Large intestine (tissue), 3 donors: ENCODE data around the gene SLC12A3. TPM values are rescaled to one million over a fixed set of nuclear protein-coding genes. Genes with fewer than 3 reads are reported as not detected.
A peak's percentile ranks its signal among the peaks of the same experiment; 100 is the strongest.
"Not testable (repeated sequence)": the region's sequence is repeated elsewhere in the genome, so short reads cannot be mapped to it uniquely, and the experiment has no call there.

Experiments
- DNase-seq, 2 donors: peaks; one replicate each; pipeline versions ENCODE4 v3.0.0 to v3.0.0-alpha.2; 2013
- H3K27ac ChIP-seq: one replicate; pipeline ENCODE4 v1.5.1; 2013; ENCODE audit warnings: low read length
- H3K27me3 ChIP-seq: 2 replicates; pipeline ENCODE4 v1.6.1; 2013; ENCODE audit warnings: low read length; ENCODE audit not compliant: control insufficient read depth, insufficient read depth
- H3K36me3 ChIP-seq: 2 replicates; pipeline ENCODE4 v1.6.1; 2013; ENCODE audit warnings: low read length; ENCODE audit not compliant: control insufficient read depth, insufficient read depth
- H3K4me1 ChIP-seq: one replicate; pipeline ENCODE4 v1.6.1; 2013; ENCODE audit warnings: low read length; ENCODE audit not compliant: control insufficient read depth, insufficient read depth
- H3K4me3 ChIP-seq: one replicate; pipeline ENCODE4 v1.5.1; 2013; ENCODE audit warnings: low read length
- H3K9me3 ChIP-seq: one replicate; pipeline ENCODE4 v1.6.1; 2013; ENCODE audit warnings: mild to moderate bottlenecking, low read depth, low read length, moderate library complexity; ENCODE audit not compliant: control insufficient read depth
- WGBS: methylation state at CpG from one replicate; pipeline ENCODE4 v1.1.5; 2013; ENCODE audit warnings: low lambda C conversion rate; ENCODE audit not compliant: insufficient coverage; 5-methylcytosine and 5-hydroxymethylcytosine counted together
- polyA plus RNA-seq: library from polyadenylated mRNA; unstranded; fragments of 120-200 nt; gene quantifications from one replicate; pipeline ENCODE4 v1.2.1, GENCODE V29; 2013

The SLC12A3 gene
- polyA plus RNA-seq, 1 donor, result 0.21 TPM

DNA sequence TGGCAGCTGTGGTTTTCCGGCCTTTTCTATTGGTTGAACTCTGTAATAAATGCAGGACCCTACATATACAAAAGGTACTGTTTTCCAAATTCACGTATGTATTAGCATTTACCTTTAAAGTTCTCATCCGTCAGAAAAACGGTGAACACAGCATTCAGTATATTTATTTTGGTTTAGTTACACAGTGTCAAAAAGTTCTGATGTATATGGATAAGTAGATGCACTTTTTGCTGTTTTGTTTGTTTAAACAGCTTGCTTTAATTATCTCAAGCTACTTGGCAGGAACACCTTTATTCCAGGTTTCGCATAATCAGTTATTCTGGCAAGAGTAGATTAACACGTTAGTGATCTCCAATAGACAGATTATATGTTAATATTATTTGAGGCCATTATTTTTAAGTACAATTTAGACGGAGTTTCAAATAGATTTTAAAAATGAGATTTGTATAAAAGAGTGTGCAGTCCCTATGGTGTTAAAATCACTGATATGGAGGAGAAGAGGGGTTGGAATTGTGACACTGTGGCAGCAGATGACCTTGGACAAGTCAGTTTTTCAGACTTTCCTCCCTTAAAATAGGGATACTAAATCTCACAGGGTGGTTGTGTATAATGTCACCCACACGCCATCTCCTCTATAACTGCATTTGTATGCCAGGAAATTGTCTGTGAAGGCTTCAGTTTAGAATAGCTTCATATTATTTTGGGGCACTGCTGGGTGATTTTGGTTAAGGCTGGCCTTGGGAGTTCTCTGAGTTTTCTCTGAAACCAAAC lies 69.0 kb downstream of the SLC12A3 start:
- Histone ChIP-seq H3K36me3 (peaks cover 31% of the 10 kb centered on the region), H3K4me1 (peaks cover 14% of the 10 kb centered on the region), H3K9me3 (no peaks in the 10 kb centered on the region), H3K27ac (no peak overlapping the region), H3K27me3 (no peaks in the 10 kb centered on the region), H3K4me3 (peak overlapping the region; percentile 99)
- DNase-seq, result no peak
- WGBS, result 33% methylated on average over 1 of the region's 8 CpGs

DNA sequence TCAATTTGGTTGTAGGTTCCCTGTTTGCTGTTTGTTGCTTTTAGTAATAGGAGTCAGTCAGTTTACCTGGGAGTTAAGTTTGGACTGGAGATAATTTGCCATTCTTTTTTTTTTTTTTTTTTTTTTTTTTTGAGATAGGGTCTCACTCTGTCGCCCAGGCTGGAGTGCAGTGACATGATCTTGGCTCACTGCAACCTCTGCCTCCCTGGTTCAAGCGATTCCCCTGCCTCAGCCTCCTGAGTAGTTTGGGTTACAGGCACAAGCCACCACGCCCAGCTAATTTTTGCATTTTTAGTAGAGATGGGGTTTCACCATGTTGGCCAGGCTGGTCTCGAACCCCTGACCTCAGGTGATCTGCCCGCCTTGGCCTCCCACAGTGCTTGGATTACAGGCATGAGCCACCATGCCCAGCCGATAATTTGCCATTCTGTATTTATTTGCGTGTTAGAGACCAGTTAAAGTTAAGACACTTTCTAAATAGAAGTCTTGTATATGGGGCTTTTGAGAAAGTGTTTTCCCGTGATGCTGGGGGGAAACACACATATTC lies 69.7 kb downstream of the SLC12A3 start:
- H3K36me3 ChIP-seq, result peaks cover 38% of the 10 kb centered on the region
- peaks cover 14% of the 10 kb centered on the region for H3K4me1 ChIP-seq
- H3K4me3 ChIP-seq, result peak overlapping the region; percentile 99
- H3K27ac ChIP-seq, DNase-seq, H3K9me3 ChIP-seq, H3K27me3 ChIP-seq: not testable (repeated sequence)
- 100% methylated on average over 1 of the region's 8 CpGs for WGBS

GRCh38 chr16:56935201-56935600 lies 70.2 kb downstream of the SLC12A3 start:
- H3K4me3 ChIP-seq, result no peak overlapping the region

DNA sequence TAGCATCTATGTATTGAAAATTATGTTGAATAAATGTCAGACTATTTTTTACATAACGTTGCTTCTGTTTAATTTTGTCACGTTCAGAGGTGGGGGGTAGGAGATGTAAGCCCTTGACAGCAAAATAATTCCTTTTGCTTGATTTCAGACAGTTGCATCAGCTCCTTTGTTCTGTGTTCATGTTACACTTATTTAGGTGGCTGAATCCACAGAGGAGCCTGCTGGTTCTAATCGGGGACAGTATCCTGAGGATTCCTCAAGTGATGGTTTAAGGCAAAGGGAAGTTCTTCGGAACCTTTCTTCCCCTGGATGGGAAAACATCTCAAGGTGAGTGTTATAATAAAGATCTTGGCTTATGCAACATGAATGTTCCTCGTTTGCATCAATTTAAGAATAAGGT lies 71.5 kb downstream of the SLC12A3 start:
- H3K4me1 ChIP-seq, result peaks cover 5% of the 10 kb centered on the region

More at GRCh38 chr16:56935201-56935600, 70.2 kb downstream of the SLC12A3 start:
- Histone ChIP-seq H3K4me1 (peaks cover 14% of the 10 kb centered on the region), H3K27ac (no peak overlapping the region), H3K9me3 (no peaks in the 10 kb centered on the region), H3K36me3 (peaks cover 43% of the 10 kb centered on the region), H3K27me3 (no peaks in the 10 kb centered on the region)
- 100% methylated on average over 1 of the region's 5 CpGs for WGBS
- DNase-seq, result no peak

GRCh38 chr16:56936950-56937349 lies 71.9 kb downstream of the SLC12A3 start:
- Histone ChIP-seq H3K27me3 (no peaks in the 10 kb centered on the region), H3K36me3 (peaks cover 59% of the 10 kb centered on the region), H3K4me1 (peaks cover 3% of the 10 kb centered on the region), H3K27ac (no peak overlapping the region), H3K9me3 (no peaks in the 10 kb centered on the region), H3K4me3 (no peak overlapping the region)
- WGBS, result 100% methylated on average over 1 of the region's 5 CpGs
- DNase-seq, result no peak

More for the DNA sequence above, 71.5 kb downstream of the SLC12A3 start:
- H3K9me3 ChIP-seq, result no peaks in the 10 kb centered on the region
- no peaks in the 10 kb centered on the region for H3K27me3 ChIP-seq
- peaks cover 55% of the 10 kb centered on the region for H3K36me3 ChIP-seq
- 87% methylated on average over 4 of the region's 5 CpGs for WGBS
- no peak overlapping the region for H3K27ac ChIP-seq
- no peak overlapping the region for H3K4me3 ChIP-seq
- DNase-seq, result no peak

- no peaks in the 10 kb centered on the region for H3K4me1 ChIP-seq
- no peaks in the 10 kb centered on the region for H3K9me3 ChIP-seq
- H3K36me3 ChIP-seq, result peaks cover 78% of the 10 kb centered on the region
- WGBS, result no CpG with 5 or more reads among the region's 8 CpGs
- no peak overlapping the region for H3K27ac ChIP-seq
- no peak overlapping the region for H3K4me3 ChIP-seq
- no peaks in the 10 kb centered on the region for H3K27me3 ChIP-seq
- no peak for DNase-seq
Measured at GRCh38 chr16:56938664-56939513, 73.9 kb downstream of the SLC12A3 start.

DNA sequence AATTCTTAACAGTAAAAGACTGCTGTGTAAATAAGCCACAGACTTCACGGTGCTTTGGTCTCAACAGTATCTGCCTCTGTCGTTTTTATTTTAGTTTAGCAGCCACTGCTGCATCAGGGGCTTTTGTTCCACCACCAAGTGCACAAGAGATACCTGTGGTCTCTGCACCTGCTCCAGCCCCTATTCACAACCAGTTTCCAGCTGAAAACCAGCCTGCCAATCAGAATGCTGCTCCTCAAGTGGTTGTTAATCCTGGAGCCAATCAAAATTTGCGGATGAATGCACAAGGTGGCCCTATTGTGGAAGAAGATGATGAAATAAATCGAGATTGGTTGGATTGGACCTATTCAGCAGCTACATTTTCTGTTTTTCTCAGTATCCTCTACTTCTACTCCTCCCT lies 74.8 kb downstream of the SLC12A3 start:
- Histone ChIP-seq H3K9me3 (no peaks in the 10 kb centered on the region), H3K4me3 (no peak overlapping the region), H3K4me1 (no peaks in the 10 kb centered on the region), H3K27ac (no peak overlapping the region), H3K36me3 (peaks cover 86% of the 10 kb centered on the region), H3K27me3 (no peaks in the 10 kb centered on the region)
- no peak for DNase-seq
- WGBS, result 93% methylated on average over 2 of the region's 4 CpGs

DNA sequence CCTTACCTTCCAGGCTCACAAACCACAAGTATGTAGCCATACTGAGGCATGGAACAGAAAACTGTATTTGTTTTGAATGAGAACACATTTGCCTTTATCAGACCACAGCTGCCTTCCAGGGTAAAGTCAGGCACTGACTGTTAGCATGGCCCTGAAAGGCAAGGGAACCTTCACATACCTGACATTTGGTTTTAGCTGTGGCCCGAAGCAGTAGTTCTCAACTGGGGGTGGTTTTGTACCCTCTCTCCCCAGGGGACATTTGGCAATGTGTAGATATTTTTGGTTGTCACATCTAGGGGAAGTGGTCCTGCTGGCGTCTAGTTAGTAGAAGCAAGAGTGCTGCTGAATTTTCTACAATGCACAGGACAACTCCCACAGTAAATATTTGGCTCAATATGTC lies 76.1 kb downstream of the SLC12A3 start:
- no peak overlapping the region for H3K4me3 ChIP-seq
- no peak overlapping the region for H3K27ac ChIP-seq
- H3K27me3 ChIP-seq, result no peaks in the 10 kb centered on the region
- no peaks in the 10 kb centered on the region for H3K4me1 ChIP-seq
- no peaks in the 10 kb centered on the region for H3K9me3 ChIP-seq
- DNase-seq, result no peak
- 83% methylated on average over 1 of the region's 2 CpGs for WGBS
- H3K36me3 ChIP-seq, result peaks cover 87% of the 10 kb centered on the region

DNA sequence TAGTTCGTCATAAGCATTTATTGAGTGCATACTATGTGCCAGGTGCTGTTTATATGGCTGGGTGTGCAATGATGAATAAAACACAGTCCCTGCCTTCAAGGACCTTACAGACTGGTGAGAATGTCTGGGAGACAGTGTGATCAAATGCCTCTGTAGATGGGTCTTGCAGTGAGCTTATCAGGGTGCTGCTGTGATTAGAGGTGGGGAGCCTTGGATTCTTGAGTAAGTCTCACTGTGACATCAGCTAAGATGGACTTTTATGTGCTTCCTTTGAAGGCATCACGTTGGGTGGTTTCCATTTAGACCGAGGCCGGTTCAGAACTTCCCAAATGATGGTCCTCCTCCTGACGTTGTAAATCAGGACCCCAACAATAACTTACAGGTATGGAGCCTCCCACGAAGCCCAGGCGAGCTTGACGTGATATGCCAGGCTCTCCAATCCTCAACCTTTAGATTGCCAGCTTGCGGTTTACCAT lies 76.9 kb downstream of the SLC12A3 start:
- DNase-seq, result no peak
- peaks cover 82% of the 10 kb centered on the region for H3K36me3 ChIP-seq
- no peaks in the 10 kb centered on the region for H3K4me1 ChIP-seq
- H3K27ac ChIP-seq, result no peak overlapping the region
- H3K4me3 ChIP-seq, result no peak overlapping the region
- H3K9me3 ChIP-seq, result no peaks in the 10 kb centered on the region
- H3K27me3 ChIP-seq, result no peaks in the 10 kb centered on the region
- WGBS, result 75% methylated on average over 4 of the region's 9 CpGs

GRCh38 chr16:56943761-56944375 lies 78.9 kb downstream of the SLC12A3 start:
- DNase-seq, result no peak
- no peak overlapping the region for H3K27ac ChIP-seq
- H3K4me1 ChIP-seq, result no peaks in the 10 kb centered on the region
- no peaks in the 10 kb centered on the region for H3K9me3 ChIP-seq
- WGBS, result 100% methylated on average over 1 of the region's 6 CpGs
- no peaks in the 10 kb centered on the region for H3K27me3 ChIP-seq
- H3K4me3 ChIP-seq, result no peak overlapping the region
- peaks cover 66% of the 10 kb centered on the region for H3K36me3 ChIP-seq
